SK-N-SH (cell line): ENCODE measurements around the gene CACNA1D.

ENCODE experiments used
- CTCF ChIP-seq: fragments of 200-600 bp; sonication (generic); IDR thresholded peaks from 2 replicates; pipeline ENCODE4 v1.6.1; 2017; ENCODE audit warnings: antibody characterized with exemption, mild to moderate bottlenecking, moderate library complexity
- POLR2AphosphoS5 ChIP-seq: IDR thresholded peaks from 2 replicates; pipeline ENCODE4 v1.6.1; 2012; ENCODE audit warnings: low read depth, low read length
- REST ChIP-seq: IDR thresholded peaks from 2 replicates; pipeline ENCODE4 v1.6.1; 2012; ENCODE audit warnings: mild to moderate bottlenecking, low read depth, low read length, moderate library complexity
- TF ChIP-seq, protein P1 (sequence below): IDR thresholded peaks from 2 replicates; pipeline ENCODE4 v1.4.0; 2012; ENCODE audit warnings: low read depth, borderline replicate concordance

- TF ChIP-seq CTCF (no peak), REST (no peak), POLR2AphosphoS5 (no peak)
- TF ChIP-seq, protein P1, sequence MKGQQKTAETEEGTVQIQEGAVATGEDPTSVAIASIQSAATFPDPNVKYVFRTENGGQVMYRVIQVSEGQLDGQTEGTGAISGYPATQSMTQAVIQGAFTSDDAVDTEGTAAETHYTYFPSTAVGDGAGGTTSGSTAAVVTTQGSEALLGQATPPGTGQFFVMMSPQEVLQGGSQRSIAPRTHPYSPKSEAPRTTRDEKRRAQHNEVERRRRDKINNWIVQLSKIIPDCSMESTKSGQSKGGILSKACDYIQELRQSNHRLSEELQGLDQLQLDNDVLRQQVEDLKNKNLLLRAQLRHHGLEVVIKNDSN = no peak
These were observed 124.1 kb downstream of the CACNA1D start for GRCh38 chr3:53618524-53618906.
